A549 (cell line): ENCODE data around the gene ITPRIPL2. TPM values are rescaled to one million over a fixed set of nuclear protein-coding genes. Genes with fewer than 3 reads are reported as not detected.

ENCODE experiments used
- ATAC-seq, 2 experiments: fragments of 200-7000 bp in 1 of 2; fragments of >200 bp in 1 of 2; cut with Nextera tagmentation in 1 of 2; cut with Tn5 transposase in 1 of 2; 3 replicates each; pipeline versions ENCODE4 v1.8.0 to v1.9.1; 2018 to 2020; ENCODE audit warnings: mild to moderate bottlenecking in 1 of 2, moderate library complexity in 1 of 2
- CTCF ChIA-PET: fragments of 300-600 bp; sonication (Branson Sonifier 250); formaldehyde crosslinking; extraction: SDS; loops from one replicate; lab custom pipeline; 2021; ENCODE audit warnings: antibody characterized with exemption, inconsistent platforms; lab: Yijun Ruan, JAX
- POLR2A ChIA-PET: fragments of 350-600 bp; formaldehyde crosslinking; extraction: SDS; loops from one replicate; lab custom pipeline; 2021; ENCODE audit warnings: antibody characterized with exemption, inconsistent platforms; lab: Yijun Ruan, JAX
- DNase-seq, 2 experiments: peaks; one replicate each; pipeline versions ENCODE4 v3.0.0 to v3.0.0-alpha.2; 2011 to 2016; ENCODE audit warnings: low read depth in 1 of 2, low spot score in 1 of 2
- FAIRE-seq: peaks from 2 replicates; lab custom pipeline; 2011; peaks lifted over from hg19 to GRCh38; lab: Jason Lieb, UNC
- H3K27ac ChIP-seq, 2 experiments: fragments of >200 bp; sonication (Bioruptor Twin); formaldehyde crosslinking; 3 replicates each; pipeline ENCODE4 v1.5.1; 2016 to 2017
- H3K4me1 ChIP-seq: fragments of >200 bp; sonication (Bioruptor Twin); formaldehyde crosslinking; 3 replicates; pipeline ENCODE4 v1.6.1; 2016
- H3K4me2 ChIP-seq: fragments of >200 bp; sonication (Bioruptor Twin); formaldehyde crosslinking; 3 replicates; pipeline ENCODE4 v1.6.1; 2016
- H3K4me3 ChIP-seq: fragments of >200 bp; sonication (Bioruptor Twin); formaldehyde crosslinking; 3 replicates; pipeline ENCODE4 v1.5.1; 2016
- H3K9me3 ChIP-seq: fragments of >200 bp; sonication (Bioruptor Twin); formaldehyde crosslinking; 3 replicates; pipeline ENCODE4 v1.6.1; 2016
- CBX8 ChIP-seq: fragments of 200-600 bp; sonication (generic); IDR thresholded peaks from 2 replicates; pipeline ENCODE4 v1.6.1; 2016
- ESRRA ChIP-seq: fragments of 150-350 bp; IDR thresholded peaks from 2 replicates; pipeline ENCODE4 v1.6.1; 2014; ENCODE audit warnings: mild to moderate bottlenecking, low read length, borderline replicate concordance
- FOSB ChIP-seq: fragments of 250-450 bp; sonication (Bioruptor Pico); IDR thresholded peaks from 2 replicates; pipeline ENCODE4 v1.5.0; 2020; ENCODE audit warnings: mild to moderate bottlenecking, moderate library complexity
- HDAC2 ChIP-seq: fragments of 200-600 bp; sonication (generic); IDR thresholded peaks from 2 replicates; pipeline ENCODE4 v1.6.1; 2016
- HEYL ChIP-seq: fragments of 250-450 bp; sonication (Bioruptor Pico); IDR thresholded peaks from 2 replicates; pipeline ENCODE4 v1.8.0; 2021; ENCODE audit warnings: mild to moderate bottlenecking, moderate library complexity
- HOXA7 ChIP-seq: fragments of 250-450 bp; sonication (Bioruptor Pico); IDR thresholded peaks from 2 replicates; pipeline ENCODE4 v1.5.0; 2020; ENCODE audit warnings: mild to moderate bottlenecking, moderate library complexity
- HOXB13 ChIP-seq: fragments of 250-450 bp; sonication (Bioruptor Pico); IDR thresholded peaks from 2 replicates; pipeline ENCODE4 v1.5.0; 2020; ENCODE audit warnings: low read depth, mild to moderate bottlenecking, moderate library complexity
- KDM1A ChIP-seq: fragments of 200-600 bp; sonication (generic); IDR thresholded peaks from 2 replicates; pipeline ENCODE4 v1.6.1; 2016; ENCODE audit warnings: low read depth, mild to moderate bottlenecking
- MAZ ChIP-seq: fragments of 150-350 bp; IDR thresholded peaks from 2 replicates; pipeline ENCODE4 v1.6.1; 2014; ENCODE audit warnings: antibody characterized with exemption, low read depth, low read length, borderline replicate concordance
- MYC ChIP-seq: IDR thresholded peaks from 2 replicates; pipeline ENCODE4 v1.6.1; 2012; ENCODE audit warnings: mild to moderate bottlenecking, inconsistent platforms, low read length, improper control_type of control experiment, borderline replicate concordance
- NFE2L2 ChIP-seq: fragments of 150-350 bp; conservative IDR thresholded peaks from 2 replicates; pipeline ENCODE4 v1.6.1; 2014; ENCODE audit warnings: low read length
- NR3C1 ChIP-seq: fragments of >200 bp; sonication (Bioruptor Twin); formaldehyde crosslinking; IDR thresholded peaks from 3 replicates; pipeline ENCODE4 v1.6.1; 2017
- PHF8 ChIP-seq: fragments of 200-600 bp; sonication (generic); IDR thresholded peaks from 2 replicates; pipeline ENCODE4 v1.6.1; 2016; ENCODE audit warnings: low read depth, mild to moderate bottlenecking, antibody characterized with exemption, moderate library complexity, borderline replicate concordance
- RAD21 ChIP-seq, 2 experiments: fragments of >200 bp in 1 of 2; sonication (Bioruptor Twin) in 1 of 2; formaldehyde crosslinking in 1 of 2; IDR thresholded peaks in 1 of 2; conservative IDR thresholded peaks in 1 of 2; 2 replicates in 1 of 2; 3 replicates in 1 of 2; pipeline ENCODE4 v1.6.1; 2012 to 2018; ENCODE audit warnings: inconsistent platforms in 1 of 2
- RFX5 ChIP-seq: fragments of 450-650 bp; IDR thresholded peaks from 2 replicates; pipeline ENCODE4 v1.7.1; 2014; ENCODE audit warnings: antibody characterized with exemption, mild to moderate bottlenecking, moderate library complexity
- SREBF2 ChIP-seq: fragments of 450-650 bp; IDR thresholded peaks from 2 replicates; pipeline ENCODE4 v1.6.1; 2014; ENCODE audit warnings: mild to moderate bottlenecking, moderate library complexity
- TFCP2L1 ChIP-seq: fragments of 250-450 bp; sonication (Bioruptor Pico); IDR thresholded peaks from 2 replicates; pipeline ENCODE4 v1.5.0; 2021; ENCODE audit warnings: mild to moderate bottlenecking
- TP53 ChIP-seq: fragments of 250-450 bp; sonication (Bioruptor Pico); IDR thresholded peaks from 2 replicates; pipeline ENCODE4 v1.5.0; 2021; ENCODE audit warnings: mild to moderate bottlenecking, moderate library complexity
- ZC3H11A ChIP-seq: fragments of 450-650 bp; IDR thresholded peaks from 2 replicates; pipeline ENCODE4 v1.6.1; 2014; ENCODE audit warnings: antibody characterized with exemption, mild to moderate bottlenecking
- ZFP36 ChIP-seq: fragments of 450-650 bp; IDR thresholded peaks from 2 replicates; pipeline ENCODE4 v1.6.1; 2014; ENCODE audit warnings: borderline replicate concordance; ENCODE audit not compliant: partially characterized antibody
- WGBS: methylation state at CpG from one replicate; pipeline ENCODE4 v1.1.6; 2017; ENCODE audit errors: missing lambda C conversion rate; 5-methylcytosine and 5-hydroxymethylcytosine counted together
- polyA plus RNA-seq, 4 experiments: library from polyadenylated mRNA; depleted of rRNA in 3 of 4; stranded (reverse); fragments of >200 nt; fragmentation: RNase III in 1 of 4; extraction: RNeasy Plus Mini Kit Qiagen cat#74134 plus additional on column Dnase treatment in 1 of 4; gene quantifications; 2 replicates in 3 of 4; 3 replicates in 1 of 4; pipeline ENCODE4 v1.2.3, GENCODE V29; 2011 to 2017
- TF ChIP-seq, protein P1 (sequence below): IDR thresholded peaks from 2 replicates; pipeline ENCODE4 v1.6.1; 2012
- TF ChIP-seq, protein P2 (sequence below): fragments of >200 bp; sonication (Bioruptor Twin); formaldehyde crosslinking; IDR thresholded peaks from 3 replicates; pipeline ENCODE4 v1.6.1; 2016
- TF ChIP-seq, protein P3 (sequence below): fragments of 250-450 bp; sonication (Bioruptor Pico); IDR thresholded peaks from 2 replicates; pipeline ENCODE4 v1.5.0; 2021; ENCODE audit warnings: mild to moderate bottlenecking, moderate library complexity, borderline replicate concordance
- TF ChIP-seq, protein P4 (sequence below): IDR thresholded peaks from 2 replicates; pipeline ENCODE4 v1.6.1; 2012; ENCODE audit warnings: low read depth, borderline replicate concordance
- TF ChIP-seq, protein P5 (sequence below): fragments of 450-650 bp; IDR thresholded peaks from 2 replicates; pipeline ENCODE4 v1.6.1; 2014; ENCODE audit warnings: antibody characterized with exemption

Gene ITPRIPL2
- polyA plus RNA-seq, 2 of the 4 experiments (the other 2 are of a cell fraction): 15.5 to 17.5 TPM

DNA sequence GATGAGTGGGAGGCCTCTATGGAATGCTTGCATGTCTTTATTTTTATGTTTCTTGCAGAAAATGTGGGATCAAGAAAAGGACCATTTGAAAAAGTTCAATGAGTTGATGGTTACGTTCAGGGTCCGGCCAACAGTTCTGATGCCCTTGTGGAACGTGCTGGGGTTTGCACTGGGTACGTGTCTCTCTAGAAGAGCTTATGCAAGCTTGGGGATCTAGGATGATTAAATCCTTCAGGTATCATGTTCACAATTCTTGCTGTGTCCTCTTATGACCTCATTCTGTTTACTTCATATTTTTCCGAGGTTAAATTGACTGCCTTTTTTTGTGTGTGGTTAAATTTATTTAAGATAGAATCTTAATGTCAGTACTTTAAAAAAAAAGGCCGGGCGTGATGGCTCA is 39.9 kb upstream of the ITPRIPL2 start:
- no peak overlapping the region for H3K4me3 ChIP-seq
- TF ChIP-seq SREBF2: no peak
- TF ChIP-seq TFCP2L1 (CRISPR knock-in tag): no peak
- no peak for TF ChIP-seq ZFP36
- TF ChIP-seq, all 56 proteins: peak for 0
- DNase-seq (no peak), FAIRE-seq (no peak), ATAC-seq (no peak)
- Histone ChIP-seq H3K27ac (no peak overlapping the region), H3K9me3 (no peaks in the 10 kb centered on the region), H3K4me1 (0 out of 3 replicates have a peak, but pooled peaks cover 1% of the 10 kb centered on the region), H3K4me2 (no peak overlapping the region)
- ChIA-PET CTCF (interaction anchor here (0.6 to 7.0 kb wide), 6 partner anchors 12 to 272 kb away, joined by 3 to 130 read pairs (median 7); partner anchors contain the start of genes ARL6IP1 and TMC7), POLR2A (interaction anchor here (1.7 kb wide), 1 partner anchor 90 kb away, joined by 8 read pairs; the partner anchor contains the start of gene TMC7)
- 75% methylated on average over 7 of the region's 7 CpGs for WGBS

DNA sequence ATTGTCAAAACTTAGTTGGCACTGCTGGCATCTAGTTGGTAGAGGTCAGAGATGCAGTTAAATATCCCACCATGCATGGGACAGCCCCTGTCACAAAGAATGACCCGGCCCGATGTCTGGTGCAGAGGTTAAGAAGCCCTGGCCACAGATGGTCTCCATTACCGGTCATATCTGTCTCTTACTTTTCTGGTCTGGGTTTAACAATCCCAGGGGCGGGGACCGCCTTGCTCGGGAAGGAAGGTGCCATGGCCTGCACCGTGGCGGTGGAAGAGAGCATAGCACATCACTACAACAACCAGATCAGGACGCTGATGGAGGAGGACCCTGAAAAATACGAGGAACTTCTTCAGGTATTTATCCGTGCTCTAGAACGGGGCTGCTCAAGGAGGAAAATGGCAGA is 38.3 kb upstream of the ITPRIPL2 start:
- H3K4me1 ChIP-seq: no peaks in the 10 kb centered on the region
- no peak overlapping the region for H3K27ac ChIP-seq
- H3K4me2 ChIP-seq: no peak overlapping the region
- ChIA-PET CTCF (interaction anchor here (1.2 to 3.3 kb wide), 2 partner anchors 11 to 92 kb away, joined by 9 to 25 read pairs; partner anchors contain the start of gene TMC7), POLR2A (no interaction called here)
- WGBS: 93% methylated on average over 12 of the region's 12 CpGs
- no peak for TF ChIP-seq NR3C1
- TF ChIP-seq, protein P1, sequence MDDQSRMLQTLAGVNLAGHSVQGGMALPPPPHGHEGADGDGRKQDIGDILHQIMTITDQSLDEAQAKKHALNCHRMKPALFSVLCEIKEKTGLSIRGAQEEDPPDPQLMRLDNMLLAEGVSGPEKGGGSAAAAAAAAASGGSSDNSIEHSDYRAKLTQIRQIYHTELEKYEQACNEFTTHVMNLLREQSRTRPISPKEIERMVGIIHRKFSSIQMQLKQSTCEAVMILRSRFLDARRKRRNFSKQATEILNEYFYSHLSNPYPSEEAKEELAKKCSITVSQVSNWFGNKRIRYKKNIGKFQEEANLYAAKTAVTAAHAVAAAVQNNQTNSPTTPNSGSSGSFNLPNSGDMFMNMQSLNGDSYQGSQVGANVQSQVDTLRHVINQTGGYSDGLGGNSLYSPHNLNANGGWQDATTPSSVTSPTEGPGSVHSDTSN: no peak
- TF ChIP-seq, protein P2, sequence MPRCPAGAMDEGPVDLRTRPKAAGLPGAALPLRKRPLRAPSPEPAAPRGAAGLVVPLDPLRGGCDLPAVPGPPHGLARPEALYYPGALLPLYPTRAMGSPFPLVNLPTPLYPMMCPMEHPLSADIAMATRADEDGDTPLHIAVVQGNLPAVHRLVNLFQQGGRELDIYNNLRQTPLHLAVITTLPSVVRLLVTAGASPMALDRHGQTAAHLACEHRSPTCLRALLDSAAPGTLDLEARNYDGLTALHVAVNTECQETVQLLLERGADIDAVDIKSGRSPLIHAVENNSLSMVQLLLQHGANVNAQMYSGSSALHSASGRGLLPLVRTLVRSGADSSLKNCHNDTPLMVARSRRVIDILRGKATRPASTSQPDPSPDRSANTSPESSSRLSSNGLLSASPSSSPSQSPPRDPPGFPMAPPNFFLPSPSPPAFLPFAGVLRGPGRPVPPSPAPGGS: no peak
- TF ChIP-seq, protein P3, sequence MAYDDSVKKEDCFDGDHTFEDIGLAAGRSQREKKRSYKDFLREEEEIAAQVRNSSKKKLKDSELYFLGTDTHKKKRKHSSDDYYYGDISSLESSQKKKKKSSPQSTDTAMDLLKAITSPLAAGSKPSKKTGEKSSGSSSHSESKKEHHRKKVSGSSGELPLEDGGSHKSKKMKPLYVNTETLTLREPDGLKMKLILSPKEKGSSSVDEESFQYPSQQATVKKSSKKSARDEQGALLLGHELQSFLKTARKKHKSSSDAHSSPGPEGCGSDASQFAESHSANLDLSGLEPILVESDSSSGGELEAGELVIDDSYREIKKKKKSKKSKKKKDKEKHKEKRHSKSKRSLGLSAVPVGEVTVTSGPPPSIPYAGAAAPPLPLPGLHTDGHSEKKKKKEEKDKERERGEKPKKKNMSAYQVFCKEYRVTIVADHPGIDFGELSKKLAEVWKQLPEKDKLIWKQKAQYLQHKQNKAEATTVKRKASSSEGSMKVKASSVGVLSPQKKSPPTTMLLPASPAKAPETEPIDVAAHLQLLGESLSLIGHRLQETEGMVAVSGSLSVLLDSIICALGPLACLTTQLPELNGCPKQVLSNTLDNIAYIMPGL: no peak
- TF ChIP-seq RFX5: no peak
- TF ChIP-seq, protein P4, sequence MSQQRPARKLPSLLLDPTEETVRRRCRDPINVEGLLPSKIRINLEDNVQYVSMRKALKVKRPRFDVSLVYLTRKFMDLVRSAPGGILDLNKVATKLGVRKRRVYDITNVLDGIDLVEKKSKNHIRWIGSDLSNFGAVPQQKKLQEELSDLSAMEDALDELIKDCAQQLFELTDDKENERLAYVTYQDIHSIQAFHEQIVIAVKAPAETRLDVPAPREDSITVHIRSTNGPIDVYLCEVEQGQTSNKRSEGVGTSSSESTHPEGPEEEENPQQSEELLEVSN: no peak
- TF ChIP-seq HOXB13: no peak
- no peak for TF ChIP-seq PHF8
- no peak for TF ChIP-seq TP53 (CRISPR knock-in tag)
- TF ChIP-seq HEYL (CRISPR knock-in tag): no peak
- no peak for TF ChIP-seq ESRRA
- no peak for TF ChIP-seq MYC
- TF ChIP-seq FOSB (CRISPR knock-in tag): no peak
- ATAC-seq (no peak), FAIRE-seq (no peak), DNase-seq (no peak)
- H3K4me3 ChIP-seq: no peak overlapping the region
- no peaks in the 10 kb centered on the region for H3K9me3 ChIP-seq

DNA sequence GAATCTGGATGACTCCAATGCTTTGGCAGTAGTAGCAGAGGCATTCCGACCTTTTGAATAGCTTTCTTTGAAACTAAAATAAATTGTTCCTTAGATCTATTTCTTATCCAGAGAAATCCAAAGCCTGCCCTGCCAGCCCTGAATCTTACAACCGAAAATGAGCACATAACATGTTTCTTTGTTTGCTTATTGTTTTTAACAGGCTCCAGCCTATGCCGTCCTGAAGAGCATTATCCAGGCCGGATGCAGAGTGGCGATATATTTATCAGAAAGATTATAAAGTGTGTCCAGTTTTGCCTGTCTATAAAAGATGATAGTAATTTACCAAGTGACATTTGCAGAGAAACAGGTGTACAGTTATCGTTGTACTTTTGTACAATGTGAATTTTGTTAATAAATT is 35.9 kb upstream of the ITPRIPL2 start:
- 89% methylated on average over 6 of the region's 6 CpGs for WGBS
- no peak overlapping the region for H3K27ac ChIP-seq
- TF ChIP-seq RAD21 (conservative IDR thresholded peaks at IDR 0.05 in 1 of 2, IDR thresholded peaks at IDR 0.05 in 1 of 2) (no peak), MAZ (no peak), RFX5 (no peak), FOSB (CRISPR knock-in tag) (no peak), ZFP36 (no peak), HOXB13 (no peak), ESRRA (no peak), HDAC2 (no peak), HEYL (CRISPR knock-in tag) (no peak), HOXA7 (CRISPR knock-in tag) (no peak), ZC3H11A (no peak), CBX8 (no peak), KDM1A (no peak), SREBF2 (no peak), NFE2L2 (no peak)
- TF ChIP-seq, protein P5, sequence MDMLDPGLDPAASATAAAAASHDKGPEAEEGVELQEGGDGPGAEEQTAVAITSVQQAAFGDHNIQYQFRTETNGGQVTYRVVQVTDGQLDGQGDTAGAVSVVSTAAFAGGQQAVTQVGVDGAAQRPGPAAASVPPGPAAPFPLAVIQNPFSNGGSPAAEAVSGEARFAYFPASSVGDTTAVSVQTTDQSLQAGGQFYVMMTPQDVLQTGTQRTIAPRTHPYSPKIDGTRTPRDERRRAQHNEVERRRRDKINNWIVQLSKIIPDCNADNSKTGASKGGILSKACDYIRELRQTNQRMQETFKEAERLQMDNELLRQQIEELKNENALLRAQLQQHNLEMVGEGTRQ: no peak
- TF ChIP-seq, protein P2: no peak
- H3K4me2 ChIP-seq: no peak overlapping the region
- no peak for ATAC-seq
- H3K4me1 ChIP-seq: no peaks in the 10 kb centered on the region
- POLR2A ChIA-PET: interaction anchor here (1.7 kb wide), 1 partner anchor 11 kb away, joined by 5 read pairs; the partner anchor contains the start of gene COQ7
- H3K4me3 ChIP-seq: no peak overlapping the region
- no peaks in the 10 kb centered on the region for H3K9me3 ChIP-seq
- FAIRE-seq: no peak
- CTCF ChIA-PET: interaction anchor here (0.6 to 3.3 kb wide), 4 partner anchors 8 to 298 kb away, joined by 3 to 25 read pairs (median 4); partner anchors contain the start of gene TMC7
- DNase-seq: no peak
